KMS-11 (cell line): Measurements from ENCODE around the gene MGAT4B.

Experiments used
- H2AFZ ChIP-seq: fragments of 200-600 bp; sonication (generic); 2 replicates; pipeline ENCODE4 v1.6.1; 2016; ENCODE audit warnings: antibody characterized with exemption, mixed run types, low read depth
- H3K27ac ChIP-seq: fragments of 200-600 bp; sonication (generic); 2 replicates; pipeline ENCODE4 v1.6.1; 2016; ENCODE audit warnings: mild to moderate bottlenecking, mixed run types
- H3K27me3 ChIP-seq: fragments of 200-600 bp; sonication (generic); 2 replicates; pipeline ENCODE4 v1.6.1; 2017; ENCODE audit warnings: mild to moderate bottlenecking, low read depth, mixed run types, moderate library complexity; ENCODE audit not compliant: insufficient read depth
- H3K36me3 ChIP-seq: fragments of 200-600 bp; sonication (generic); 2 replicates; pipeline ENCODE4 v1.6.1; 2017; ENCODE audit warnings: mild to moderate bottlenecking, mixed run types; ENCODE audit not compliant: insufficient read depth
- H3K4me1 ChIP-seq: fragments of 200-600 bp; sonication (generic); 2 replicates; pipeline ENCODE4 v1.6.1; 2016; ENCODE audit warnings: mild to moderate bottlenecking, low read depth, mixed run types; ENCODE audit not compliant: poor library complexity, severe bottlenecking
- H3K4me2 ChIP-seq: fragments of 200-600 bp; sonication (generic); 2 replicates; pipeline ENCODE4 v1.7.0; 2016; ENCODE audit warnings: mild to moderate bottlenecking, mixed run types
- H3K4me3 ChIP-seq: fragments of 200-600 bp; sonication (generic); IDR thresholded peaks from 2 replicates; pipeline ENCODE4 v1.6.1; 2017; ENCODE audit warnings: low read depth, low read length, mixed read lengths; ENCODE audit not compliant: insufficient read depth
- H3K79me2 ChIP-seq: fragments of 200-600 bp; sonication (generic); 2 replicates; pipeline ENCODE4 v1.6.1; 2016; ENCODE audit warnings: low read depth, mixed run types; ENCODE audit not compliant: insufficient read depth
- H3K9ac ChIP-seq: fragments of 200-600 bp; sonication (generic); 2 replicates; pipeline ENCODE4 v1.6.1; 2016; ENCODE audit warnings: mild to moderate bottlenecking, mixed run types
- H4K20me1 ChIP-seq: fragments of 200-600 bp; sonication (generic); 2 replicates; pipeline ENCODE4 v1.6.1; 2016; ENCODE audit warnings: mild to moderate bottlenecking, mixed run types; ENCODE audit not compliant: insufficient read depth
- CTCF ChIP-seq: fragments of 200-600 bp; sonication (generic); conservative IDR thresholded peaks from 2 replicates; pipeline ENCODE4 v1.6.1; 2017; ENCODE audit warnings: low read depth, mild to moderate bottlenecking, antibody characterized with exemption, low read length, moderate library complexity, mixed read lengths

MGAT4B gene

GRCh38 chr5:179781846-179782245, 24.8 kb downstream of the MGAT4B start:
- TF ChIP-seq CTCF: no peak
- no peak overlapping the region for H3K9ac ChIP-seq
- no peaks in the 10 kb centered on the region for H3K27me3 ChIP-seq
- no peak overlapping the region for H3K4me3 ChIP-seq
- H3K4me2 ChIP-seq: no peak overlapping the region
- H3K27ac ChIP-seq: no peak overlapping the region
- no peaks in the 10 kb centered on the region for H3K36me3 ChIP-seq
- no peaks in the 10 kb centered on the region for H3K79me2 ChIP-seq
- no peak overlapping the region for H2AFZ ChIP-seq
- H4K20me1 ChIP-seq: no peaks in the 10 kb centered on the region
- no peaks in the 10 kb centered on the region for H3K4me1 ChIP-seq

GRCh38 chr5:179780362-179780761, 26.3 kb downstream of the MGAT4B start:
- Histone ChIP-seq H3K4me2 (no peak overlapping the region), H3K36me3 (no peaks in the 10 kb centered on the region), H3K9ac (no peak overlapping the region), H4K20me1 (no peaks in the 10 kb centered on the region), H3K4me1 (no peaks in the 10 kb centered on the region), H3K79me2 (no peaks in the 10 kb centered on the region), H3K27ac (no peak overlapping the region), H3K4me3 (no peak overlapping the region), H3K27me3 (no peaks in the 10 kb centered on the region), H2AFZ (no peak overlapping the region)
- TF ChIP-seq CTCF: no peak

GRCh38 chr5:179779826-179780225, 26.8 kb downstream of the MGAT4B start:
- Histone ChIP-seq H3K4me2 (no peak overlapping the region), H3K36me3 (no peaks in the 10 kb centered on the region), H3K79me2 (no peaks in the 10 kb centered on the region), H3K4me1 (no peaks in the 10 kb centered on the region), H3K4me3 (no peak overlapping the region), H3K27ac (no peak overlapping the region), H3K27me3 (no peaks in the 10 kb centered on the region), H3K9ac (no peak overlapping the region), H2AFZ (no peak overlapping the region), H4K20me1 (no peaks in the 10 kb centered on the region)
- no peak for TF ChIP-seq CTCF

GRCh38 chr5:179778591-179778990, 28.1 kb downstream of the MGAT4B start:
- Histone ChIP-seq H3K79me2 (no peaks in the 10 kb centered on the region), H3K9ac (no peak overlapping the region), H3K27me3 (no peaks in the 10 kb centered on the region), H2AFZ (no peak overlapping the region), H3K4me3 (no peak overlapping the region), H3K36me3 (no peaks in the 10 kb centered on the region), H4K20me1 (no peaks in the 10 kb centered on the region), H3K27ac (no peak overlapping the region), H3K4me2 (no peak overlapping the region), H3K4me1 (no peaks in the 10 kb centered on the region)
- TF ChIP-seq CTCF: no peak

GRCh38 chr5:179777909-179778308, 28.8 kb downstream of the MGAT4B start:
- H3K4me2 ChIP-seq: no peak overlapping the region
- H4K20me1 ChIP-seq: no peaks in the 10 kb centered on the region
- H3K27me3 ChIP-seq: no peaks in the 10 kb centered on the region
- H2AFZ ChIP-seq: no peak overlapping the region
- H3K9ac ChIP-seq: no peak overlapping the region
- no peaks in the 10 kb centered on the region for H3K4me1 ChIP-seq
- TF ChIP-seq CTCF: no peak
- no peak overlapping the region for H3K4me3 ChIP-seq
- no peaks in the 10 kb centered on the region for H3K36me3 ChIP-seq
- no peak overlapping the region for H3K27ac ChIP-seq
- H3K79me2 ChIP-seq: no peaks in the 10 kb centered on the region
